Ovary (tissue), 9 donors: ENCODE data around the gene EXOC3. TPM values are rescaled to one million over a fixed set of nuclear protein-coding genes. Genes with fewer than 3 reads are reported as not detected.

ENCODE experiments used
- DNase-seq, 5 donors: peaks; one replicate each; pipeline ENCODE4 v3.0.0-alpha.2; 2019 to 2020
- H3K27ac ChIP-seq, 2 donors: fragments of 200-600 bp; one replicate each; pipeline versions ENCODE4 v1.5.1 to v1.8.0; 2019 to 2022
- H3K27me3 ChIP-seq: fragments of 200-600 bp; one replicate; pipeline ENCODE4 v1.8.0; 2022
- H3K36me3 ChIP-seq: fragments of 200-600 bp; sonication (generic); one replicate; pipeline ENCODE4 v1.5.1; 2019
- H3K4me1 ChIP-seq: one replicate; pipeline ENCODE4 v1.8.1; 2013; ENCODE audit warnings: mild to moderate bottlenecking, moderate library complexity; ENCODE audit not compliant: insufficient read depth
- H3K4me3 ChIP-seq: fragments of 200-600 bp; sonication (generic); one replicate; pipeline ENCODE4 v1.5.1; 2017
- H3K9me3 ChIP-seq, 2 donors: fragments of 200-600 bp in 1 of 2; sonication (generic) in 1 of 2; one replicate each; pipeline versions ENCODE4 v1.5.1 to v1.8.1; 2013 to 2019; ENCODE audit warnings: mild to moderate bottlenecking in 1 of 2, moderate library complexity in 1 of 2
- CTCF ChIP-seq, 3 donors: fragments of 450-650 bp in 2 of 3; fragments of 200-600 bp in 1 of 3; IDR thresholded peaks; one replicate each; pipeline versions ENCODE4 v1.5.1 to v1.8.0; 2016 to 2022; ENCODE audit warnings: antibody characterized with exemption in 3 of 3, mild to moderate bottlenecking in 1 of 3
- EP300 ChIP-seq: sonication (generic); formaldehyde crosslinking; IDR thresholded peaks from one replicate; pipeline ENCODE4 v1.6.1; 2017; ENCODE audit warnings: antibody characterized with exemption
- POLR2A ChIP-seq: fragments of 450-650 bp; IDR thresholded peaks from one replicate; pipeline ENCODE4 v1.6.1; 2017; ENCODE audit warnings: antibody characterized with exemption, mild to moderate bottlenecking, moderate library complexity
- WGBS, 3 donors: extraction: QIAGEN DNeasy Blood & Tissue Kit in 1 of 3; methylation state at CpG; one replicate each; pipeline versions ENCODE4 v1.1.5 to v1.1.7; 2013 to 2017; 5-methylcytosine and 5-hydroxymethylcytosine counted together
- intact Hi-C, 4 donors: fragments of 100-400 bp; cut with DNase I; formaldehyde crosslinking; loops; one replicate each; pipeline versions ENCODE4 v1.11.0 to v1.15.1; 2022 to 2023
- polyA plus RNA-seq, 2 donors: library from polyadenylated mRNA; stranded (reverse); fragments of 200-250 nt in 1 of 2; fragments of 350-450 nt in 1 of 2; fragmentation: Illumina TruSeq in 1 of 2; extraction: RNeasy Lipid Tissue Mini Kit (QIAGEN cat#74804) in 1 of 2; gene quantifications; one replicate each; pipeline ENCODE4 v1.2.3, GENCODE V29; 2013 to 2014
- total RNA-seq, 7 donors: library from RNA; depleted of rRNA in 2 of 7; stranded (reverse); fragments of >200 nt in 2 of 7; fragmentation: NEBNext Ultra II Directional in 3 of 7; extraction: Animal tissue kit (Norgen Biotek cat#: 25700) in 3 of 7; gene quantifications; one replicate each; pipeline versions ENCODE4 v1.1.0 to v1.2.4, GENCODE V29; 2016 to 2023
- donor health status: DM: no; HTN: no; CAD: no; lungs with moderate emphysema.
- donor health status: DM: no; HTN: no; CAD: no.
- donor health status: Bipolar disorder and iron deficiency.
- donor health status: DM: yes; HTN: yes; CAD: no.
- donor health status: DM: no; HTN: no; CAD: no.
- donor health status: DM: yes; HTN: yes; CAD: no.

The EXOC3 gene
- total and polyA plus RNA-seq, 9 donors = 25.5 to 67.4 (median 49.4) TPM

GRCh38 chr5:440401-441201, 2.4 kb upstream of the EXOC3 start:
- H3K27ac ChIP-seq = no peak overlapping the region
- H3K4me1 ChIP-seq = peaks cover 14% of the 10 kb centered on the region
- no peak for DNase-seq
- H3K9me3 ChIP-seq = no peaks in the 10 kb centered on the region
- TF ChIP-seq EP300 (no peak), CTCF (IDR thresholded peaks at IDR 0.05) (no peak), POLR2A (no peak)
- no peaks in the 10 kb centered on the region for H3K36me3 ChIP-seq
- no peaks in the 10 kb centered on the region for H3K27me3 ChIP-seq
- WGBS, 3 donors = 39 to 53% (median 44%) methylated on average over 18 of the region's 18 CpGs
- intact Hi-C loops = loop anchor here in 1 of 4 donors (10.0 kb wide), 1 partner anchor 126 kb away; no protein-coding TSS in a partner anchor
- H3K4me3 ChIP-seq = no peak overlapping the region

- WGBS, 3 donors = 87 to 94% (median 90%) methylated on average over 5 of the region's 5 CpGs
- no peak for TF ChIP-seq EP300
- no peak for TF ChIP-seq POLR2A
- no peak for TF ChIP-seq CTCF (IDR thresholded peaks at IDR 0.05)
- peaks cover 14% of the 10 kb centered on the region for H3K4me1 ChIP-seq
- peak in 1 of 5 donors; percentile 8 for DNase-seq
- intact Hi-C loops = loop anchor here in 1 of 4 donors (10.0 kb wide), 1 partner anchor 127 kb away; no protein-coding TSS in a partner anchor
- no peaks in the 10 kb centered on the region for H3K36me3 ChIP-seq
- no peak overlapping the region for H3K27ac ChIP-seq
- peak overlapping the region; percentile 63 for H3K4me3 ChIP-seq
- H3K9me3 ChIP-seq = no peaks in the 10 kb centered on the region
- H3K27me3 ChIP-seq = no peaks in the 10 kb centered on the region
These were observed 1.0 kb upstream of the EXOC3 start for GRCh38 chr5:441996-442334.

- intact Hi-C loops = loop anchor here in 1 of 4 donors (10.0 kb wide), 1 partner anchor 129 kb away; no protein-coding TSS in a partner anchor
- H3K36me3 ChIP-seq = no peaks in the 10 kb centered on the region
- H3K4me3 ChIP-seq = peak overlapping the region; percentile 63
- peaks cover 14% of the 10 kb centered on the region for H3K4me1 ChIP-seq
- no peaks in the 10 kb centered on the region for H3K27me3 ChIP-seq
- WGBS, 3 donors = 10 to 22% (median 19%) methylated on average over 43 to 59 of the region's 62 CpGs
- H3K9me3 ChIP-seq = no peaks in the 10 kb centered on the region
- TF ChIP-seq POLR2A (no peak), CTCF (IDR thresholded peaks at IDR 0.05) (no peak), EP300 (no peak)
- peak overlapping the region in 1 of 2 donors; percentile 63 for H3K27ac ChIP-seq
- peak in 2 of 5 donors; percentile 33 to 59 for DNase-seq
These were observed 519 bp downstream of the EXOC3 start for GRCh38 chr5:443239-444151.

- 77 to 81% (median 77%) methylated on average over 8 of the region's 8 CpGs for WGBS, 3 donors
- peaks cover 14% of the 10 kb centered on the region for H3K4me1 ChIP-seq
- no peaks in the 10 kb centered on the region for H3K9me3 ChIP-seq
- peak overlapping the region; percentile 63 for H3K4me3 ChIP-seq
- no peaks in the 10 kb centered on the region for H3K27me3 ChIP-seq
- intact Hi-C loops = loop anchor here in 1 of 4 donors (10.0 kb wide), 1 partner anchor 129 kb away; no protein-coding TSS in a partner anchor
- DNase-seq = peak in 1 of 5 donors; percentile 14
- TF ChIP-seq POLR2A (no peak), CTCF (IDR thresholded peaks at IDR 0.05) (no peak), EP300 (no peak)
- no peaks in the 10 kb centered on the region for H3K36me3 ChIP-seq
- no peak overlapping the region for H3K27ac ChIP-seq
These were observed 1.2 kb downstream of the EXOC3 start for GRCh38 chr5:444226-444625.
